NCI-H82 (cell line): ENCODE results near the gene APOC1.
A peak's percentile ranks its signal among the peaks of the same experiment; 100 is the strongest.
"Not testable (repeated sequence)": the region's sequence is repeated elsewhere in the genome, so short reads cannot be mapped to it uniquely, and the experiment has no call there.

Experiments
- DNase-seq: peaks from one replicate; lab custom pipeline; 2025; lab: John Stamatoyannopoulos, UW

Gene APOC1

GRCh38 chr19:44914433-44915206 lies at the start of gene APOC1:
Gene APOC1 (plus strand): TSS chr19:44914608. CDS start chr19:44914892, 284 bp downstream.
- peak; percentile 95 for DNase-seq

GRCh38 chr19:44865196-44865767 lies 49.1 kb upstream of the APOC1 start:
- no peak for DNase-seq

- no peak for DNase-seq
These were observed 47.7 kb upstream of the APOC1 start for GRCh38 chr19:44866664-44867063.

GRCh38 chr19:44867578-44867977 lies 46.8 kb upstream of the APOC1 start:
- no peak for DNase-seq

GRCh38 chr19:44869733-44870470 lies 44.5 kb upstream of the APOC1 start:
- no peak for DNase-seq

GRCh38 chr19:44871809-44872208 lies 42.6 kb upstream of the APOC1 start:
- no peak for DNase-seq

GRCh38 chr19:44872661-44873060 lies 41.7 kb upstream of the APOC1 start:
- DNase-seq = no peak

GRCh38 chr19:44874317-44874716 lies 40.1 kb upstream of the APOC1 start:
- DNase-seq = no peak

GRCh38 chr19:44875666-44876451 lies 38.5 kb upstream of the APOC1 start:
- peak; percentile 90 for DNase-seq

- DNase-seq = peak; percentile 97
These were observed 37.4 kb upstream of the APOC1 start for GRCh38 chr19:44876930-44877535.

- DNase-seq = no peak
These were observed 36.1 kb upstream of the APOC1 start for GRCh38 chr19:44878120-44878865.

GRCh38 chr19:44879309-44880065 lies 34.9 kb upstream of the APOC1 start:
- DNase-seq = peak; percentile 30

- no peak for DNase-seq
These were observed 32.3 kb upstream of the APOC1 start for GRCh38 chr19:44882063-44882462.

- DNase-seq = not testable (repeated sequence)
These were observed 31.6 kb upstream of the APOC1 start for GRCh38 chr19:44882619-44883397.

GRCh38 chr19:44883922-44884321 lies 30.5 kb upstream of the APOC1 start:
- no peak for DNase-seq

GRCh38 chr19:44884566-44884965 lies 29.8 kb upstream of the APOC1 start:
- DNase-seq = no peak

- DNase-seq = no peak
These were observed 28.3 kb upstream of the APOC1 start for GRCh38 chr19:44886141-44886540.

- no peak for DNase-seq
These were observed 26.8 kb upstream of the APOC1 start for GRCh38 chr19:44887648-44888047.

- DNase-seq = not testable (repeated sequence)
These were observed 26.1 kb upstream of the APOC1 start for GRCh38 chr19:44888335-44888734.
